Endometrium (tissue), 2 donors: ENCODE data around the gene SP6.

Experiments used
- FAIRE-seq: peaks from 2 replicates; lab custom pipeline; 2012; peaks lifted over from hg19 to GRCh38; lab: Jason Lieb, UNC
- donor health status: control.
- donor health status: control.

Gene SP6

DNA sequence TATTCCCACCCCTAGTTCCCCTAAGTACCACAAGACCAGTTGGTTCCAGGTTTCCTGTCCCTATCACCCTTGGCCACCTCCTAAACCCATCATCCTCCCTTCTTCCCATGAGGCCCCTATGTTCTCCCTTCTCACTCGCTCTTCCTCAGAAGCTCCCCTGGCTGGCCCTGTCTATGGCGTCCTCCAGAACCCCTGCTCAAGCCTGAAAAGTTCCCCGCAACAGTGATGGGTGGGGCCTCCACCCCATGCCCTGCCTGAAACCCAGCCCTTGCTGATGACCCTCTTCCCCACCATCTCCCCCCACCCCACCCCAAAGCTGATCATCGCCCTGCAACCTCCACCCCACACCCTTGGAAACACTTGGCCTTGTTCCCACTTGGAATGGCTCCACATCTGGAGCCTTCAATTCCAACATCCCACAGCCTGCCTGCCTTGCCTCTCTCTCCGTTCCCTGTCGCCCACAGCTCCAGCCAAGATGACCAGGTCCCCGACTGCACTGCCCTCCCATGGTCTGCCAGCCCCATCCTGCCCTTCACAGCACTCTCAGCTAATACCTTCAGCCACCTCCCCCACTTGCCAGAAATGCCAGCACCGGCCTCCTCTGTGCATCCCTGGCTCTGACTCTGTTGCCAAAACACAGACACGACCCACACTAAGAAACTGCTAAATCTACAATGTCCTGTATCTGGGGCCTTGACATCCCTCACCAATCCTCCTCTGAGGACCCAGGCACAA, 39.9 kb downstream of the SP6 start:
- FAIRE-seq: no peak

DNA sequence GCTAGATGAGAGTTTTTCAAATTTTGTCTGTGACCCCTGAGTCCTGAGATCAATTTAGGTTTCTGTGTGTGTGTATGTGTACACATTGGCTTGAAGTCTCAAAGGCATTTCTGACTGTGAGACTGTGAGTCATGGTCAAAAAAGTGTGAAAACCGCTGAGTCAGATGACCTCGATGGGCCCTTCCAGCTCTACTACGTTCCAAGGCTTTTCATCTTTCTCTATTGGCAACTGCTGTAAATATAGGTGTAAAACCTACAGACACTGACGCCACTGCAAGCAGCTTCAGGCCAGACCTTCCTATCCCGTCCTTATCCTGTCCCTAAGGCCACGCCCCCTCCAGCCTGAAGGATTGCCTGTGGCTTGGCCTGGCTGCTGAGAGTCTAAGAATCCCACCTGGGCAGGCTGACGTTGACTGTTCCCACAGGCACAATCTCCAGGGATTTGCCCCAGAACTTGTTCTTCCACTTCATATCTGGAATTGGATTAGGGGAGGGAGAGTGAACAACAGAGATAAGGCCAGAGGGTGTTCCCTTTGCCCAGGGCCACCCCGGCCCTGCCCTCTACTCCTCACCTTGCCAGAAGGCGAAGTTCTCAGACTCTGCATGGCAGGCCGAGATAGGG, 40.7 kb downstream of the SP6 start:
- no peak for FAIRE-seq

DNA sequence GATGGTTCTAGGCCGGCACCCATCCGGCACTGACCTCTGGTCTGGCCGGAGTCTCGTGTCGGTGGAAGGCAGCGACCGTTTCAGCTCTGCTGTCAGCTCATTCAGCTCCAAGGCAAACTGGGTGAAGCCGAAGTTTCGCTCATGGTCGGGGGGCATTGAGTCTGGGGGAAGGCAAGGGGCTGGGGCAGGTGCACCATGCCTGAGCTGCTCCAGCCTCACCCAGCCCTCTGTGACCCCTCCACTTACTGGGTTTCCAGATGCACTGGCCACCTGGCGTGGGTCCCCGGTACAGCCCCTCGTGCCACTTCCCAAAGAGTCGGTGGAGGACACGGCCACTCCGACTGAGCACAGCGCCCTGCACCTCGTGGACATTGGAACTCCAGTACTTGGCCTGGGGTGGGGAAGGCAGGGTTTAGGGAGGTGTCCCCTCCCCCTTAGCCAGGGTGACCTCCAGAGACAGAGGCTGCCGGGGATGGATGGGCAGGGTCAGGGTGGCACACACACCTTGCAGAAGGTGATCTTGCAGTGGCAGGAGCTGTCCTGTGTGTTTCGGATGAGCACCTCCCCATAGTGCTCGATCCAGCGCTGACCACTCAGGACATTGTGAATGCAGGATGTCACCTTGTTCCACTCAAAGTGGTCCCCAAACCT, 42.0 kb downstream of the SP6 start:
- no peak for FAIRE-seq

DNA sequence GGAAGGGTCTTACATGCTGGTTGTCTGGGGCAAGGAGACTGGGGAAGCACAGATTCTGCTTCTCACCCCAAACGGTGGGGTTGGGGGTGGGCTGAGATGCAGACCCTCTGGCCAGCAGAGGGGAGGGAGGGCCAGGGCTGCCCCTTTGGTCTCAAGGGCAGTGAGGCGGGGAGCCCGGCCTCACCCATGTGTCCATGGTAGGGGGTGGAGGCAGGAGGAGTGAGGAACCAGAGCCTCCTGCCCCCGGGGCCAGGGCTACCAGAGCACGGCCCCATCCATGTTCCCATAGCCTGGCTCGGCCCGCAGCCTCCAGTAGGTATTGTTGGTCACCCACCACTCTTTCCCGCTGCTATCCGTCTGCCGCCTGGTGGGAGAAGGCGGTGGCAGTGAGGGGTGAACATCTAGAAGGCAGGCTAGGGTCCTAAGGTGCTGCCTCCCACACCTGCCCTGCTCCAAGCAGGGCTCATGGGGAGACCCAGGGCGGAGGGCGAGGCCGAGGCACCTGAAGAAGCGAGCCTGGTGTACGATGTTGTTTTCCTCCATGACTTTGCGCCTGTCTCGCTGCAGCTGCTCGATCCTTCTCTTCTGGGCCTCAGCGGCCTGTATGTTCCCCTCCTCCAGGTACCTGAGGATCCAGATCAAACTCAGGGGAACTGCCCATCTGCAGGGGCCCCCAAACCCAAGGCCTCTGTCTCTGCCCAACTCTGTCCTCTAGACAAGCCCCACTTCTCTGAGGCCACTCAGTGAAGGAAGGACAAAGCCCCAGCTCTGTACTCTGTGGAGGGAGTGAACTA, 42.7 kb downstream of the SP6 start:
- no peak for FAIRE-seq

DNA sequence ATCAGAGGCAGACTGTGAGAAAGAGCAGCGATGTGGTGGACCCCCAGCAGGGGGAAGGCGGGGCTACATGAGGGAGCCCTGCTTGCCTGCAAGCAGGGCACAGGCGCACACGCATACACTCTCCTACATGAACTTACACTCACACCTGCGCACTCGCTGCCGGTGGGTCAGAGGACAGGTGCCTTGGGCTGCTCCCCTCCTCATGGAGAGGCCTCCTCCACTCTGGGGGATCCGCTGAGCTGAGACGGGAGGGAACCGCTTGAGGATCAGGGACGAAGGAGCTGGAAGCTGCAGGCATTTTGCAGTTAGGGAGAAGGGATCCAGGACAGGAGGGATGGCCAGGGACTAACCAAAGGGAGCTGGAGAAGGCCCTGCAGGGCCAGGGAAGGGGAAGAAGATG, 43.5 kb downstream of the SP6 start:
- no peak for FAIRE-seq

DNA sequence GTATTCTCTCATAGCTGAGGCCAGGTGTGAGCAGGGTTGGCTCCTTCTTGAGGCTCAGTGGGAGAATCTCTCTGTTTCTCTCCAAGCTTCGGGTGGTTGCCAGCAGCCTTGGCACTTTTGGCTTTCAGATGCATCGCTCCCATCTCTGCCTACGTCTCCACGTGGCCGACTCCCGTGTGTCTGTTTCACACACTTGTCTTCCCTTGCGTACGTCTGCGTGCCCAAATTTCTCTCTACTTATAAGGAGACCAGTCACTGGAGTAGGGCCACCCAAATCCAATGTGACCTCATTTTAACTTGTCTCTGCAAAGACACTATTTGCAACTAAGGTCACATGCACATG, 44.1 kb downstream of the SP6 start:
- no peak for FAIRE-seq

DNA sequence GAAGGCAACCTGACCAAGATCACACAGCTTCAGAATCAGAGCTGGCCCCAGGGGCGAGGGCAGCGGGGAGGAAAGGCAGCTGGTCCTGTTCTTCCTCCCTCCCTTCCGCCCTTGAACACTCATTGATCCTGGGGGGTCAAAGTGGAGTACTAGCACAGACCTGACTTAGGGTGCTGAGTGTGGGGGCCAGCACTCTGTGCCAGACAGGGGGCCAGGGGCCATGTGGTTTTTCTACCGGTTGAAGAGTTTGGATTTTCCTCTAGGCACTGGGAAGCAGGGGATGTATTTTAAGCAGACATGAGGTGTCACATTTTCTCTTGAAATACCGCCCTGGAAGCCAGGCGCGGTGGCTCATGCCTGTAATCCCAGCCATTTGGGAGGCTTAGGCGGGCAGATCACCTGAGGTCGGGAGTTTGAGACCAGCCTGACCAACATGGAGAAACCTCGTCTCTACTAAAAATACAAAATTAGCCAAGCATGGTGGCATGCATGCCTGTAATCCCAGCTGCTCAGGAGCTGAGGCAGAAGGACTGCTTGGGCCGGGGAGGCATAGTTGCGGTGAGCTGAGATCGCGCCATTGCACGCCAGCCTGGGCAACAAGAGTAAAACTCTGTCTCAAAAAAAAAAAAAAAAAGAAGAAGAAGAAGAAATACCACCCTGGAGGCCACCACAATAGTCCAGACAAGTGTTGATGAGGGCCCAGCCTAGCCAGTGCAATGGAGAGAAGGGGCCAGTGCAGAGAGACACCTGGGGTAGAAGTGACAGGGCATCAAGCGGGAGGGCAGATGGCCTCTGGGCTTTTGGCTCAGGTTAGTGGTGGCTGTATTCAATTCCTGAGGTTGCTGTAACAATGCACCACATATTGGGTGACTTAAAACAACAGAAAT, 44.7 kb downstream of the SP6 start:
- no peak for FAIRE-seq

DNA sequence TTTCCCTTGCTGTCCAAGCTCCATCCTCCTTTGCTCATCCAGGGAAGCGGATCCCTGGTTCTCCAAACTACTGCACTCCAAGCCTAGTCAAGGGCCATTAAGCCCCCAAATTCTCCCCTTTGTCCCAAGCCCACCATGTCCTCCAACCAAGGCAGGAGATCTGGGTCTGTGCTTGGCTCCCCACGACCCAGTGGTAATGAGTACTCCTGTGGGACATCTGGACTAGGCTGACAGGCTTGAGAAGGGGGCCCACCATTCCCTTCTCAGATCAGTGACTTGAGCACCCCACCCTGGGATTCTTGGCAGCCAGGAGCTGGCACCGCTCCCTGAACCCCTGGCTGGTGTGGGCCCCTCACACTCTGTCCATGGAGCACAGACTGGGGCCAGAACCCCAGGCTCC, 46.5 kb downstream of the SP6 start:
- no peak for FAIRE-seq

DNA sequence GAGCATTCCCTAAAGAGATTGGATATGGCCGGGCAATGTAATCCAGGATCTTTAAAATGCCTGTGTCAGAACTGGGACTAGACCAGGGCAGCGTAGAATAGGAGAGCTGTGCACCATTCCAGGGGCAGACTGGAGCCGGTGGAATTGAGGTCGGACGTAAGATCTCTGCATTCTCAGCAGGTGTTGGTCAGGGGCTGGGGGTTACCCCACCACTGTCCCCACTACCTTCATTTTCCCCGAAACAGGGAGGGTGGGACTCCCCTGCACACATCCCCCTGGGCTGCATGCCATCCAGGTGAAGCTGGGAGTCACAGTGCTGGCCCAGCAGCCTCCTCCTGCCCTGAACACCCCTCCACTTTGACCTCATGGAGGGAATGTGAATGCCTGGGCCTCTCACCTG, 47.2 kb downstream of the SP6 start:
- FAIRE-seq: no peak

DNA sequence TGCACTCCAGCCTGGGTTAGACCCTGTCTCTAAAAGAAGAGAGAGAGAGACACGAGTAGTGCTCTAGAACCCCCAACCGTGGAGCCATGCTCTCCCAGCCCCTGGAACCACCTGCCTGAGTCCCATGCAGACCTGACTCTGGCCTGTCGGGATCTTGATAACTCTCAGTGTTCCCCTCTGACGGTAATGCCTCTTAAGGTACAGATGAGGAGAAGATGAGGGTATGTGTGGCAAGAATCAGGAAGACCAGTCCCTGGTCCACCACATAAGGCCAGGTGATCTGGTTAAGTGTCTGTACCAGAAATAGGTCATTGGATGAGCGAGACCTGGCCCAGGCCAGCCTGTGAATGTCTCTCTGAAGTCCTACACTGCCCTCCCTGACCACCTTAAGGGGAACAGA, 47.8 kb downstream of the SP6 start:
- no peak for FAIRE-seq

DNA sequence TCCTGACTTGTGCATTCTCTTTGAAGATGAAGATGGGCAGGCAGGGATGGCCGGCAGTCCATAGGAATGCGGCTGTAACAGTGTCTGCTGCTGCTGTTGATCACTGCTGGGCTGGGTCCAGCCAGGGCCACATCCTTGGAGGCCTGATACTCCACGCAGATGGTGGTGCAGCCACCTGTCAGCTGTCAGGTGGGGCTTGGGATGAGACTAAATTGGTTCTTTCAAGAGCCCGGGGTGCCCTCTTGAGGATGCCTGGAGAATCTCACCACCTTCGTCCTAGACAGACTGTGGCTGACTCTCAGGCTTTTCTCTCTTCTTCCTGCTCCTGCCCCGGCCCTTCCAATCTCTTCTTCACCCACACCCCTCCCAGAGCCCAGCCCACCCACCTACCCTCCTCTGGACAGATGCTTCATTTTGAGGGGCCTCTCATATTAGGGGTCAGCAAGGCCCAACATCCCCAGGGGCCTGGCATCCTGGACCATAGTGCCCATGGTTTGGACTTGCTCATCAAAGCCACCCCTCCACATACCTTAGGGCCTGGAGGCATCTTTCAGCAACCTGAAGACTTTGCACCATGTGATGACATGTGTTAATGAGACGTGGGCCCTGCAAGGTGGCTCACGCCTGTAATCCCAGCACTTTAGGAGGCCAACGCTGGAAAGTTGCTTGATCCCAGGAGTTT, 48.5 kb downstream of the SP6 start:
- no peak for FAIRE-seq

DNA sequence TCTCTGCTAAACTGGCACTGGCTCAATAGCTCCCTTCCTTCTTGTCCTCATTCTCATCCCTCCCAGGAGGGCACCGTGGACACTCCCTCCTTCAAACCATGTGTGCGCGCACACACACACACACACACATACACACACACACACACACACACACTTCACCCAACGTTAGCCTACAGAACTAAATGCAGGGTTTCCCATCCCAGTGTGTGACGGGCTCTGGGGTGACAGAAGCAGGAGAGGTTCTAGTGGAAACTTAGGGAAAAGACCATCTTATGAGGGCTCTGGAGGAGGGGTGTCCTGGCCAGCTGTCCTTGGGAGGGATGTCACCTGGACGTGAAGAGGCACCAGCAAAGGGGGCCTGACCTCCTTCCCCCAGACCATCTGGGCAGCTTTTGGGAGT, 49.1 kb downstream of the SP6 start:
- FAIRE-seq: no peak

DNA sequence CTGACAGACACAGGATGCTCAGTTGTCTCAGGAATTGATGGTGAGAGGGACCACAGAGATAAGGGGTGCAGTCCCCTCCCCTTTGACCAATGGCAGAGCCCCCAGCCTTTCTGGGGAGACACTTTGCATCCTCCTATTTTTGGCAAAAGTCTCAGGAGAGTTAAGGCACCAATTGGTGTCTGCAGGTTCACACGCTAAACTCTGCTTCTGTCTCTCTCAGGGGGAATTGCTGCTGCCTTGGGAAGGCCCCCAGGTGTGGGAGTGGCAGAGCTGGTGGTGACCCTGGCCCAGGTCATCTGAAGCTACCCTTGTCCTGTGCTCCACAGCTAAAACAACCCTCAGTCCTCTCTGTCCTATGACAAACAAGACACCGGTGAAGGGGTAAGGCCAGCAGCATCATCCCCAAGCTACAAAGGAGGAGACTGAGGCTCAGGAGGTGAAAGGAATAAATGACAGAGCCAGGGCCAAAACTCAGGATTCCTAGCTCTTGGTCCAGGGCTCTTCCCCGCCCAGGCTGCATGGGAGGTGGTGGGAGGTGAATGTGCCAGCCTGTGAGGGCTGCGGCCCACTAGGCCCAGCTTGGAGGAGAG, 49.7 kb downstream of the SP6 start:
- FAIRE-seq: no peak

DNA sequence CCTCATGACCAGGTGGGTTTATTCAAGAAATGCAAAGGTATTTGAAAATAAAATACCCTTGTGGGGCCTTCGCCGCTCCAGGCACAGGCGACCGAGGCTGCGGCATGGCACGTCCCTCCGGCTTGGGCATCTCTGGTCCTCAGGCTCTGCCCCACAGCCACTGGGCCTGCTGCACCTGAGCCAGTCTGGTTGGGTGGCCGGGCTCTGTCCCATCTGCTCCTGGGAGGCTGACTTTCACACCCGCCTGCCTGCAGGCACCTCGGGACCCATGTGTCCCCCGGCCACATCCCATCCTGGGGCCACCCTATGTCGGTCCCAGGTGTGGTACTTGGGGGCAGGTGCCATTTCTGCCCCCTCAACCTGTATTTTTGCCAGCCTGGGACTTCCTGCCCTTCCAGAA, 50.3 kb downstream of the SP6 start:
- FAIRE-seq: no peak

DNA sequence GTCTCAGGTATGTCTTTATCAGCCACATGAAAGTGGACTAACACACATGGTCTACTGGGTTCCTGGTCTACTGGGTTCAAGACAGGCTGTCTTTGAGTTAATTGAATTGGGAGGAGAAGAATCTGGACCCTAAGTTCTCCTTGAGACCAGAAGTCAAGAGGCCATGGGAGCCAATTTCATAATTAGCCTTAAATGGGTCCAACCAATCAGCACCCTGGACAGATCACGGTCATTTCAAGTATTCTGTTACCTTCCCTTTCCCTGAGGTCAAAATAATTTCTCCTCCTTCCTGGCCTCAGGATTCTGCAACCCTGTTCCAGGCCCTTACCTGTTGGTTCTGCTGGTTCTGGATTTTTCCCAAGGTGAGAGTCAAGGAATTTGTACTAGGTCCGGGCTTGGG, 53.2 kb downstream of the SP6 start:
- FAIRE-seq: no peak
